ENCODE results near the gene FGL2.
A peak's percentile ranks its signal among the peaks of the same experiment; 100 is the strongest.
"Not testable (repeated sequence)": the region's sequence is repeated elsewhere in the genome, so short reads cannot be mapped to it uniquely, and the experiment has no call there.

Gene FGL2

GRCh38 chr7:77182261-77182660 lies 17.4 kb downstream of the FGL2 start:
- no peak for TF ChIP-seq CTCF (IDR thresholded peaks at IDR 0.05; ENCODE audit: borderline replicate concordance, control extremely low read depth, extremely low read depth, insufficient read depth, missing control alignments)
- in situ Hi-C loops (cut with MboI; ENCODE audit: low sequenced_read_pairs, unreplicated experiment) = no loop called here
- no peak for DNase-seq (ENCODE audit: low spot score)

- in situ Hi-C loops (cut with MboI; ENCODE audit: low sequenced_read_pairs, unreplicated experiment) = no loop called here
- TF ChIP-seq CTCF (IDR thresholded peaks at IDR 0.05; ENCODE audit: borderline replicate concordance, control extremely low read depth, extremely low read depth, insufficient read depth, missing control alignments) = no peak
- DNase-seq (ENCODE audit: low spot score) = no peak
These were observed 17.9 kb downstream of the FGL2 start for GRCh38 chr7:77181734-77182133.

GRCh38 chr7:77181015-77181595 lies 18.5 kb downstream of the FGL2 start:
- in situ Hi-C loops (cut with MboI; ENCODE audit: low sequenced_read_pairs, unreplicated experiment) = no loop called here
- no peak for TF ChIP-seq CTCF (IDR thresholded peaks at IDR 0.05; ENCODE audit: borderline replicate concordance, control extremely low read depth, extremely low read depth, insufficient read depth, missing control alignments)
- DNase-seq (ENCODE audit: low spot score) = no peak

GRCh38 chr7:77178024-77178423 lies 21.6 kb downstream of the FGL2 start:
- DNase-seq (ENCODE audit: low spot score); in situ Hi-C loops (cut with MboI; ENCODE audit: low sequenced_read_pairs, unreplicated experiment): not testable (repeated sequence)

GRCh38 chr7:77177321-77177904 lies 22.2 kb downstream of the FGL2 start:
- in situ Hi-C loops (cut with MboI; ENCODE audit: low sequenced_read_pairs, unreplicated experiment); DNase-seq (ENCODE audit: low spot score): not testable (repeated sequence)

GRCh38 chr7:77175274-77175800 lies 24.3 kb downstream of the FGL2 start:
- in situ Hi-C loops (cut with MboI; ENCODE audit: low sequenced_read_pairs, unreplicated experiment); DNase-seq (ENCODE audit: low spot score): not testable (repeated sequence)

- DNase-seq (ENCODE audit: low spot score); in situ Hi-C loops (cut with MboI; ENCODE audit: low sequenced_read_pairs, unreplicated experiment): not testable (repeated sequence)
These were observed 25.2 kb downstream of the FGL2 start for GRCh38 chr7:77174418-77174817.

- DNase-seq (ENCODE audit: low spot score); in situ Hi-C loops (cut with MboI; ENCODE audit: low sequenced_read_pairs, unreplicated experiment): not testable (repeated sequence)
These were observed 27.0 kb downstream of the FGL2 start for GRCh38 chr7:77172437-77173172.

- in situ Hi-C loops (cut with MboI; ENCODE audit: low sequenced_read_pairs, unreplicated experiment); DNase-seq (ENCODE audit: low spot score): not testable (repeated sequence)
These were observed 28.5 kb downstream of the FGL2 start for GRCh38 chr7:77171073-77171472.

GRCh38 chr7:77157446-77157845 lies 42.2 kb downstream of the FGL2 start:
- TF ChIP-seq CTCF (IDR thresholded peaks at IDR 0.05; ENCODE audit: borderline replicate concordance, control extremely low read depth, extremely low read depth, insufficient read depth, missing control alignments) = no peak
- peak; percentile 6 for DNase-seq (ENCODE audit: low spot score)
- in situ Hi-C loops (cut with MboI; ENCODE audit: low sequenced_read_pairs, unreplicated experiment) = no loop called here

- DNase-seq (ENCODE audit: low spot score); in situ Hi-C loops (cut with MboI; ENCODE audit: low sequenced_read_pairs, unreplicated experiment): not testable (repeated sequence)
These were observed 42.6 kb downstream of the FGL2 start for GRCh38 chr7:77157034-77157433.

GRCh38 chr7:77155601-77156377 lies 43.8 kb downstream of the FGL2 start:
- in situ Hi-C loops (cut with MboI; ENCODE audit: low sequenced_read_pairs, unreplicated experiment); DNase-seq (ENCODE audit: low spot score): not testable (repeated sequence)
